Hepatic stellate cell (primary cell): Measurements from ENCODE around the gene HNRNPA3.
A peak's percentile ranks its signal among the peaks of the same experiment; 100 is the strongest.
"Not testable (repeated sequence)": the region's sequence is repeated elsewhere in the genome, so short reads cannot be mapped to it uniquely, and the experiment has no call there.

ENCODE experiments used
- DNase-seq: peaks from one replicate; pipeline ENCODE4 v3.0.0; 2011; ENCODE audit warnings: low spot score

The HNRNPA3 gene

DNA sequence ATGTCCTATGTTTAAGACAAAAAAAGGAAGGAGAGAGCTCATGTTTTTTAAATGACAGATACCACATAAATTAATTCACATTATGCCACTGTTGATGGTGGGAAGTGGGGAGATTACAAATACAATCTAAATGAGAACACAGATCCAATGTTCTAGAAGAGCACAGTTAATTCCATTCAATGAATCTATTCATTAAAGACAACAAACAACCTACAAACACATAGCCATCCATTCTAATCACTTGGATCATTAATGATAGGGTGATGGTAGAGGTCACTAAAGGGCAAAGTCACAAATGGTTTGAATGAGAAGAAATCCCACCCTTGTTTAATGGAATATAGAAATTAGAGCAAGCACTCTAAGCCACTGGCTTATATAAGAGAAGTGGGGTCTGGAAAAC, 21.7 kb downstream of the HNRNPA3 start:
- DNase-seq, result no peak

DNA sequence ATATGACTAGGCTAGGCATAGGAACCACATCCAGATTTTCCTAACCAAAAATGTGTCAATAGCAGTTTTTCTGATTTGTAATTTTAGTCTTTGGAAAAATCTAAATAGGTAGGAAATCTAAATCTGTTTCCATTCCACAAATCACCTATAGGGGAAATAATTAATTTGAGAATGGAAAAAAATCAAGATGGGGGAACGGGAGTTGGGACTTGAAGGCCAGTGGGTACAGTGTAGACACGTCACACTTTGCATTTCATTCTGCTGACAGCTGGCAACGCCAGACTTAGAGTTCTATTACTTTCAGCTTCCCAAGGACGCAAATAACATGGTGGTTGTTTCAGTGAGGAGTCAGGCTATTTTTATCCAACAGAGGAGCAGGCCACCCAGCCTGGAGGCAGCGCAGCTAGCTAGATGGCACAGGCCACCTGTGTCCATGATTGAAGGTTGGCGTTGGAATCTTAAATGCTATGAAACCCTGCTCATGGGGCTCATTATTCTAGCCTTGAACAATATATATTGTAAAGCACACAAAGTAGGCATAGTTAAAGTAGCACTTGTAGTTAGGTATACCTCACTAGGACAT, 23.4 kb downstream of the HNRNPA3 start:
- DNase-seq, result no peak

DNA sequence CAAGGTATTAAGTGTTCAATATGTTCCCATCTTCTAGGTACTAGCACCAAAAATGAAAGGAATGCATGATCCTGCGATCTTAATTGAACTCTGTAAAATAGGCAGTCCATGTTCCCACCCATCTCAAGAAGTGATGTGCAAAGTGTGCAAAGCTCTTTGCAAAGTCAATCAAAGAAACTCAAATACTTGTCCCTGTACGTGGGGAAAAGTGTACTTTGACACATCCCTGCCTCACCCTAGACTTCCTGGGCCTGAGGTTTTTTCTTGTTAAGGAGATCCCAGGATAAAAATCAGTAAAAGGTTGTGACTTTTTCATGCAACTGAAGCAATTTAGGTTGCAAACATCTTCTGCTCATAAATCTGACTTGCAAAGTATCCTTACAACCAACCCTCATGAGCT, 25.3 kb downstream of the HNRNPA3 start:
- no peak for DNase-seq

DNA sequence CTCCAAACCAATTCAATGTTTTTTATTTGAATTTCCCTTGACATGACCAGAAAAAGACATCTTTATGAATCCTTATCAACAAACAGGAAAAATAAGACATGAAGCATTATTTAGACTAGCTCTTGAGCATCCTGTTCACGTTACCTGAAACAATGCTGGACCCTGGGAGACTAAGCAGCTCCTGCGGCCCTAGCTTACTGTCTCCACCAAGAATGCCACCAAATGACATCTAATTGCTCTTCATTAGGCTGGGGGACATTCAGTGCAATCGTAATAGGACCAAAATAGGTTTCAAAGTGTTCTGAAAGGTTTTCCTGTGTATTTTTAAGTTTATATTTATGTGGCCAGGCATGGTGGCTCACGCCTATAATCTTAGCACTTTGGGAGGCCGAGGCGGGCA, 26.5 kb downstream of the HNRNPA3 start:
- DNase-seq, result no peak

DNA sequence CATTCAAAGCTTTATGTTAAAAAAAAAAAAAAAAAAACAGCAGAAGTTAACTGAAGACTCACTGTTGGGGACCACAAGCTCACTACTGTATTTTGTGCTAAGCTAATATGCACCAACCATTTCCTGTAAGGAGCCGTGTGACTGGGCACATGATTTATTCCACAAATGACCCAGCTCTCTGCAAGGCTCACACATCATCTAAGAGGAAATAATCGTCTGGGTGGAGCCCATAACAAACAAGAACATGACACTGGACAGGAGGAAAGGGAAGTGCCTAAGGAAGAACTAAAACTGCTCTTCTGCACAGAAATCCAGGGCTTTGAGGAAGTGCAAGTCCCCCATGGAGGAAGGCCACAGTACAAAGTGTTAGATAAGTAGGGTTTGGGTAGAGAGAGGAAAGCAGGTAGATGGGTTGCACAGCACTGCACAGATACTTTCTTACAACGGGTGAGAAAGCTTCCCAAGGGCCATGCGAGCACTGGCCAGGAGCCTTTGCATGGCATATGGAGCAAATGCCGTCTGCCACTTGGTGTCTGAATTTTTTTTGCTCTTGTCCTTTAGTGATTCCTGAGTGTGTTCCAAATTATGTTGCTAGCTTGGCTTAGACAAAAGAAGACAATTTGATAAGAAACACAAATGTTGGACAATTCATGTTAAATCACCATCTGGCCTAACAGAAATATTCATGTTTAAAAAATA, 27.5 kb downstream of the HNRNPA3 start:
- no peak for DNase-seq

DNA sequence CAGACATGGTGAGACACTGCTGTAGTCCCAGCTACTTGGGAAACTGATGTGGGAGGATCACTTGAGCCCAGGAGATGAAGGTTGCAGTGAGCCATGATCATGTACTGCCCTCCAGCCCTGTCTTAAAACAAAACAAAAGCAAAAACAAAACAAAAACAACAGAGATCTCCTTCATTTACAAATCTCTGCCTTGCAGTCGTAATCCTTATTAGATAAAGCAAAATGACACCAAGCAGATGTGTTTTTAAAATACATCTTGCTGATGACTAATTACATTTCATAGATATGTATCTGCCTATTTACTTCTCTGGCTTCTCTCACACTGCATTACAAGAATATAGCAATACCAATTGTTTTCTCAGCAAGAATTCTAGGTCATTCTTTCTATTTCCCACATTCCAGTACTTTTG, 29.1 kb downstream of the HNRNPA3 start:
- DNase-seq, result peak; percentile 31

DNA sequence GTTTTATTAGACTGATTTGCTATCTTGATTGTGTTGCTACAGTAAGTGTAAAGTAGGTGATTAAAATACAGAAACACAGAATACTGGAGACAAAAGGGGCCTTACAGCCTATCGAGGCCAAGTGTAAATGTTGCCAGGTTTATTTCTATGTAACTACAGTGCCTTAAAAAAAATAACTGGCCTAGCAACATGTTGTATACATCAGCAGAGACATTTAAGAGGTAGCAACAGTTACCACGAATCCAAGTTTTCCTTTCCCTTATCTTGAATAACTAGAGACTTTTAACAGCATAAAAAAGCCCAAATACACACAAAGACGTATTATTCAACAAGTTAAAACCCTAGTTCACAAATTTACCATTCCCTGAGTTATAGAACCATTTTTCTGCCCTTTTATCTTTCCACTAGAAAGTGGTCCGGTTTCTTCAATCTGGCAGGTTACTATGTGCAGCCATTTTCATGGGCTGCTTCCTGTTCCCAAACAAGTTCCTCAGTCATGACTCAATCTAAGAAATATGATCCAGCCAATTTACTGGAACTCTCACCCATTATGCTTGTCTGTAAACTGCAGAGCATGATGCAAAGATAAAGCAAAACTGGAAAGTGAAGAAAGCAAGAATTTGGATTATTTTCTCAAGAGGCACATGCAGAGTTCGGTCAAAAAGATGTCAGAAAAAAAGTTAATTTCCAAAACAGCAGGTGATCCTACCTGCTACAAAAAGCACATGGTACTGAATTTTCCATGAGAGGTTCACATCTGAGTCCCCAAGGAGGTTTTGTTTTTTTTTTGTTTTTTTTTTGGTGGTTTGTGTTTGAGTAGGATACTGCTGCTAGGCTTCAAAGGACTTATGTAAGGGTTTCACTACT, 29.8 kb downstream of the HNRNPA3 start:
- DNase-seq, result peak; percentile 88

GRCh38 chr2:177243073-177243472, 30.5 kb downstream of the HNRNPA3 start:
- DNase-seq, result no peak

DNA sequence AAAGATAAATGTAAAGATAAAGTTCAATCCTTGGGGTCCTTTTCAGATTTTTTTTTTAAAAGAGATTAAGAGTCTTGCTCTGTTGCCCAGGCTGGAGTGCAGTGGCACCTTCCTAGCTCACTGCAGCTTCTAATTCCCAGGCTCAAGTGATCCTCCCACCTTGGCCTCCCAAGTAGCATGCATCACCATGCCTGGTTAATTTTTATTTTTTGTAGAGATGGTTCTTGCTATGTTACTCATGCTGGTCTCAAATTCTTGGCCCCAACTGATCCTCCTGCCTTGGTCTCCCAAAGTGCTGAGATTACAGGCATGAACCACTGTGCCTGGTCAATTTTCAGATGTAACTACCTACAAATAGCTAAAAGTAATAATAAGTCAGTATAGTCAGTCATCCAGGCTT, 30.9 kb downstream of the HNRNPA3 start:
- DNase-seq, result no peak

DNA sequence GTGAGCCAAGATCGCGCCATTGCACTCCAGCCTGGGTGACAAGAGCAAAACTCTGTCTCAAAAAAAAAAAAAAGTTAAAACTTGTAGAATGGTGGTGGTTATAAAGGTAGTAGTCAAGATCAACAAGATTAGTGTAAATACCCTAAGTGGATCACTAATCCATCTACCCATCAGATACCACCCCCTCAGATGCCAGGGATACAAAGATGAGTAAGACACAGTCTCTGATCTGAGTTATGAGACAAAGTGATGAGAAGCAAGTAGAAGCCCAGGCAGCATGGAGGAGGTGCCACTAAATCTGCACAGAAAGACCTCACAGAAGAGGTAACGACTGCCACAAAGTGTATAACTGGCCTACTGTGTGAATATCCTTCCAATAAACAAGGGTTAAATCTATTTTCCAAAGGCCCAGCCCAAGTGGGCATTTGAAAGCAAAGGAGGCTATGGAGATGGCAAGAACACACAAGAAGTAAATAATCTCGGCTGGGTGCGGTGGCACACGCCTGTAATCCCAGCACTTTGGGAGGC, 31.7 kb downstream of the HNRNPA3 start:
- no peak for DNase-seq

GRCh38 chr2:177245010-177245422, 32.4 kb downstream of the HNRNPA3 start:
- peak; percentile 84 for DNase-seq

DNA sequence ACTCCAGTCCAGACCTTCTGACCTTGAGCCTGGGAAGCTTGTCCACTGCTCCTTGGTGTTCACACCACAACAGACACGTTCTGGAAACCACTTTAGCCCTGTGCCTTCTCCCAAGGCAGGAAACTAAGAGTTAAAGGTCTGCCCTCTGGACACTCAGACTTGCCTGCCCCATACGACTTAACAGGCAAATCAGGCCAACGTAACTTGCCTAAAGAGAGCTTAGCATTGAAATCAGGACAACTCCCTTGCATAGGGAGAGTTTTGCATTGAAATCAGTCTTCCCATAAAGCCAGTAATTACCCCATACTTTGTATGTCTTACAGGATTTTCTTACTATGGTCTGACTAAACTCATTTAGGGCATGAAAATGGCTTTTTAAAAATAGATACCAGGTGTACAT, 33.4 kb downstream of the HNRNPA3 start:
- DNase-seq, result no peak

- DNase-seq, result not testable (repeated sequence)
These were observed 34.0 kb downstream of the HNRNPA3 start for GRCh38 chr2:177246523-177247030.

DNA sequence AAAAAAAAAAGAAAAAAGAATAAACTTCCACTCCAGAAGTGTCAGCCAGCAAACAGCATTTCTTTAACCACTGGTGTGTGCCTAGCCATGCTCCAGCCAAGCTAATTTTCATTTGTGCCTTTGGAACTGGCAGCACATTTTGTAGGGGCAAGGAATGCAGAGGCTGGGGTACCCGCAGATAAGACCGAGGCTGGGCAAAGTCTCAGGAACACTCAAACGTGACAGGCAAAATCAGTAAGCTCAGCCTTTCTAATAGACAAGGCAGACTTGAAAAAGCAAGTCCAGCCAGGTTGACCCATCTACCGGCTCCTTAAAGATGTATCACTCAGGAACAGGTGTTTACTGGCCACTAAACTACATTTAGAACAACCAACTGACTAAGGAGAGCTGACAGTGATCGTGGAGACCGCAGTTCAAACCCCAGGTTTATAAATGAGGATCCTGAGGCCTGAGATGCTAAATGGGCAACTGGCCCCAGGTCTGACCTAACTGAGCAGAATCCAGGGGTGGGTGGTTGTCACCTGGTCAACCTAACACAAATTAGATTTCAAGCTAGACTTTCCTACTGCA, 35.2 kb downstream of the HNRNPA3 start:
- no peak for DNase-seq

DNA sequence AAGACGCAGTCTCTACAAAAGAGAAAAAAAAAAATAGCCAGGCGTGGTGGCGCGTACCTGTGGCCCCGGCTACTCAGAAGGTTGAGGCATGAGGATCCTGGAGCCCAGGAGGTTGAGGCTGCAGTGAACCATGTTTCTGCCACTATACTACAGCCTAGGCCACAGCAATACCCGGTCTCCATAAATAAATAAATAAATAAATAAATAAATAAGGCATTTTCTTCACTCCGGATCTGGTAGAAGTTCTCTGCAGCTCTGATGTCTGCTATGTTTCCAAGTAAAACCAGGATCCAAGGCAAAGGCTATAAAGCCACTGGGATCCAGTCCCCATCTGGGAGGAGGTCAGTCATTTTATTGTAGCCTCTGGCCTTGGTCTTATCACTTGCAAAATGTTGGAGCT, 36.4 kb downstream of the HNRNPA3 start:
- no peak for DNase-seq

DNA sequence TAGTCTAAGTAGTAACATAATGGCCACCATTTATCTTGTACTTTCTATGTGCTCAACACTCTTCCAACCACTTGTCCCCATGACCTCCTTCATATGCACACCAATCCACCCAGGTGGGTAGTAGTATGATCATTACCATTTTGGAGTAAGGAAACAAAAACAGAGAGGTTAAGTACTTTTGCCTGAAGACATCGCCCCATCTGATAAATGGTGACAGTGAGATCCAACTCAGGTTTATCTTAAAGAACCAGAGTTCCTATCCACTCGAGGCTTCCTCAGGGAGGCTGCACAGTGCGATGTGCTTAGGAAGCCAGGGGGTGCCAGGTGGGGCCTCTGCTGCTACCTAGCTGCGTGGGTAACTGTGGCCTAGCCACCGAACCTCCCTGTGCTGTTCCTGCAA, 37.9 kb downstream of the HNRNPA3 start:
- DNase-seq, result no peak

- no peak for DNase-seq
These were observed 38.6 kb downstream of the HNRNPA3 start for GRCh38 chr2:177251165-177251542.

DNA sequence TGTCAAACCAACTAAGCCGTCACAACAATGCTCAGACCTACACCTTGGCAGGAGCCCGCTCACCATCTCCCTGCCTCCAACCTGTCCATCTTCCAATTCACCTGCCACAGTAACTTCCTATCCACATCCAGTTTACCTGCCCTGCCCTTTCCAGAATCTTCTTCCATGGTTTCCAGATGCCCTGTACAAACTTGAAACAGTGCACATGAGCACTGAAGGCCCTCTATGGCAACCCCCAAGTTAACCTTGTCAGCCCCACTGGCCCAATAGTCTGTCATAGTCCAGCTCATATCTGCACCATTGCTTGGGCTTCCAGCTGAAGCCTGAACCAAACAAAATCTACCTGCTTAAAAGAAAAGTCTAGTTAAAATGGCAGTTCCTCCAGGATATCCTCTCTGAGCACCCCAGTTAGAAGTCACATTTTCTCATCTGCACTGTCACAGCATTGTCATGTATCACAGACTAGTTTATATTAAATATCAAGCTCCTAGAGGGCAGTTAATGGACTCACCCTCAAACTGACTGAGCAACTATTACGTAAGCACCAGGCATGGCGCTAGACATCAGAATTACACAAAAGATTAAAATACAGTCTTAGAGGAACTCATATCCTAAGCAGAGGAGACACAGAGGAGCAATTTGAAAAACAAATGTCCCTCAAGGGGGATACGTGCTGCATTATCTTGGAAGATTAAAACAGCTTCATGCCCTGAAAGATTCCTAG, 40.4 kb downstream of the HNRNPA3 start:
- no peak for DNase-seq

DNA sequence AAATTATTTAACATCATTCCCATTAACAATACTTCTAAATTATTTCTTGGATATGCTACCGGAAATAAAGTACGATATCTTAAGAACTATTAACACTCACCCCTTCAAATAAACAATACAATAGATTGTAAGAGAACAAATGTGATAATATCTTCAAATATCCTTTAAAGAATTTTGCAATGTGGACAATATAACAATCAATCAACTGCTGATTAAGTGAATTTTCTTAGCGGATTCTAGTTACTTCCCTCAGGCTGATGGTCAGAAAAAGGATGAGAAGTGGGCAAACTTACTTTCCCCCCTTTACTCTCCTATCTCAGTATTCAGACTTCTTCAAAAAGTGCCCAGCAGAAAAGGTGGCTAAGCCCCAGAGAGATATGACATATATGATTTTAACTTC, 41.1 kb downstream of the HNRNPA3 start:
- DNase-seq, result no peak

DNA sequence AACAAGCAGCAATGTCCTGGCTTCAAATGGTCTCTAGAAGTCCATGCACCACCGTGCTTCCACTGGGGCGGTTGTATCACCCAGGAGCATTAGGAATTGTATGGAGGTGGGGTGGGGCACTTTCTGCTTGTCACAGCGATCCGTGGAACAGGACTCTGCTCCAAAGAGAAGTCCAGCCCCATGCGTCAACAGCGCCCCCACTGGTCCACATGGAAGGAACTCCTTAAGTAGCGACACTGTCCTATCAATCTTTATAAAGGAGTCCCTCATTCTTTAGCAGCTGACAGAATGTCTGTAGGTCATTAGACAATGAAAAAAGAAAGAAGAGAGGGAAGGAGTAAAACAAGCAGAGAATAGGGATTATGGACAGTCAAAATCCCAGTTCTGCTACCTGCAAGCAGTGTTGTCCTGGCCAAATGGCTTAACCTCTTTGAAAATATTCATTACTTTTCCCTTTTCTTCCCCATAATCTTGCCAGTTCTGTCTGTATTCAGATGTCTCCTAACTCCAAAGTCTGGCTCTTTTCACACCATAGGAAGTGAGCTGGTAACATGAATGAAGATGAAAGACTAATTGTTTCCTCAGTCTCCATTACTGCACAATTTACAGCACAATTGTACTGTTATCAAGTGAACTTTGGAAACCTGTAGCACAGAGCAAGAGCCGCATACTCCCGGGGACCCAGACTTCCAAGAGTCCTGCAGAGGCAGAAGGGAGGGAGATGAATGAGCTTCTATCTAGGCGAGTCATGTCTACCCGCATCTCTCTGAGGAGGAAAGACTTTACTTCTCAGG, 42.0 kb downstream of the HNRNPA3 start:
- DNase-seq, result peak; percentile 40

GRCh38 chr2:177255227-177255601, 42.6 kb downstream of the HNRNPA3 start:
- DNase-seq, result no peak
